HG03280 (cell line): ENCODE measurements around the gene RNF150.
A peak's percentile ranks its signal among the peaks of the same experiment; 100 is the strongest.

Source experiments
- ATAC-seq: cut with Tn5 transposase; IDR thresholded peaks from one replicate; pipeline ENCODE4 v1.9.1; 2021; ENCODE audit warnings: mild to moderate bottlenecking, moderate library complexity; ENCODE audit not compliant: unreplicated experiment

Gene RNF150

DNA sequence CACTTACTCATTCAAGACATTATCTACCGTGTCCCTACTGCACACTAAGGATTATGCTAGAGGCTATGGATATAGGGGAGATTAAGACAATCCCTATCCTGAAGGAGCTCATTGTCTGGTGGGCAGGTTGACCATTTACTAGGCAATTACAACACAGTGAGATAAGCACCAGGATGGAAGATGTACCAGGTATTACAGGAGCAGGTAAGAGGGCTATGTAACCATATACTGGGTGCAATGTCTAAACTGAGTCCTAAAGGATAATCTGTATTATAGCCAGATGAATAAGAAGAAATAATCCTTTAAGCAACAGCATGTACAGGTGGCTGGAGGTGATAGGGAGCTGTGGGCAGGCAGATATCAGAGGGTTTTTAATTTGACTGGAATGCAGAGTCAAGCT is 263.8 kb downstream of the RNF150 start:
- ATAC-seq, result no peak

DNA sequence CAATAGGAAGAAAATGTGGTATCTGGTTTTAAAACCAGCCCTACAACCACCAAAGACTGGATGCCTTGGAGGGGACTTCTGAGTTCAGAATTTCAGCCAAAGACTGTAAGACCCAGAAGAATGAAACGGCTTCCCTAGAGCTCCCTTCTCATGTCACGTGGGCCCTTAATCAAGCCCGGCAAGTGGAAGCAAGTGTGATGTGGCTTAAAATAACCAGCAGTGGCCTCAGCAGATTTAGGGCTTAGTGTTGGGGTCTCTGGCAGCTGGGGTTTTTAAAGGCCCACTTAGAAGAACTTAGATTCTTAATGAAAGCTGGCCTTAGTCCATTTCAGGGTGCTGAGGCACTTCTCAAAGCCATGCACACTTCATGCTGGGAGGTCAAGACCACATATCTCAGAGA is 265.9 kb downstream of the RNF150 start:
- ATAC-seq, result no peak

- no peak for ATAC-seq
Observed at GRCh38 chr4:140866492-140867005, 266.7 kb downstream of the RNF150 start.

GRCh38 chr4:140865253-140866217 is 267.7 kb downstream of the RNF150 start:
- no peak for ATAC-seq

DNA sequence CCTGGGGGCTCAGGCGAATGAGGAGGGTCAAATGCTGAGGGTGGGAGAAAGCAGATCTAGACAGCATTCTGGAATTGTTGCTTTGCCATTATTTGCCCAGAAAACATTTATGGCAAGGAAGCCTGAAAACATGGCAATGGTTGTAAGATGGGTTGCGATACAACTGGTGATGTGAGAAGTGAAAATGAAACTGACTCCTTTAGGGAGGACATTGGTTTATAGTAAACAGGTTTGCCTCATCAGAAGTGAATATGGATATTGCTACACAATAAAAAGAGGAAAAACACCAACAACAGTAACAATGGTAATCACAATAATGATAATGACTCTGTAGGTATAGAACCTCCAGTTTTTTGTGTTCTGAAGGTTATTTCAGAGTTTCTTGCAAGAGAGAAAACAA is 270.1 kb downstream of the RNF150 start:
- no peak for ATAC-seq

- no peak for ATAC-seq
Observed at GRCh38 chr4:140862177-140862442, 271.2 kb downstream of the RNF150 start.

- ATAC-seq, result peak; percentile 67
Observed at GRCh38 chr4:140861359-140862176, 271.7 kb downstream of the RNF150 start.

- no peak for ATAC-seq
Observed at GRCh38 chr4:140858897-140859296, 274.4 kb downstream of the RNF150 start.

DNA sequence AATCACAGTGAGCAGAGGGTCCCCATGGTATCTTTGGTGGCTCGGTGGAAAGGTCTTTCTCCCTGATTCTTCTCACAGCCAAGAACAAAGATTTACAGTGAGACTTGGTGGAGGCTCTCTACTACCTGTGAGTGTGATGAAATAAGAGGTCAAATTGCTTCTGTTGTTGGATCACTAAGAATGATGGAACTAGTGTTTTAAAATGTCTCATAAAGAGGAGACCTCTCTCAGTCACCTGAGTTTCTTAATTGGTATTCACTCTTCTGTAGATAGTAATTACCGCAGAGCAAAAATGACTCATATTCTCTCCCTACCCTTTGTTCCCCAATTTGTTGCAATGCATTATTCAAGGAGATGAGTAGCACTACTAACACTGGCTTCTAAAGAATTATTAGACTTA is 276.2 kb downstream of the RNF150 start:
- no peak for ATAC-seq

GRCh38 chr4:140856621-140857062 is 276.6 kb downstream of the RNF150 start:
- ATAC-seq, result no peak

DNA sequence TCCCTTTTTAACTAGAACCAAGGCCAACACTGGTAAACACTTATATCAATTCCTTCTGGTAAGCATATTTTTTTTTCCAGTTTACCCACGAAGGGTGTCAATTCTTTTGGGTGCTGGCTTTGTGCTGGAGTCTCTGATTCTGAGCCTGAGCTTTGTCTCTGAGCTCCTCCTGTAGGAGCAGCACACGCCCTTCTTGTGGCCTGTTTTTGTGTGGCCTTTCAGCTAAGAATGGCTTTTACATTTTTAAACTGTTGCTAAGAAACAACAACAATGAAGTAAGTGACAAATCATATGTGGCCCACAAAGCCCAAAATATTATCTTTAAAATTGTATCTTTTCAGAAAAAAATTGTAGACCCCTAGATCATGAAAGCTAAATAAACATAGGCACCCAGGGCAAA is 279.1 kb downstream of the RNF150 start:
- ATAC-seq, result no peak

DNA sequence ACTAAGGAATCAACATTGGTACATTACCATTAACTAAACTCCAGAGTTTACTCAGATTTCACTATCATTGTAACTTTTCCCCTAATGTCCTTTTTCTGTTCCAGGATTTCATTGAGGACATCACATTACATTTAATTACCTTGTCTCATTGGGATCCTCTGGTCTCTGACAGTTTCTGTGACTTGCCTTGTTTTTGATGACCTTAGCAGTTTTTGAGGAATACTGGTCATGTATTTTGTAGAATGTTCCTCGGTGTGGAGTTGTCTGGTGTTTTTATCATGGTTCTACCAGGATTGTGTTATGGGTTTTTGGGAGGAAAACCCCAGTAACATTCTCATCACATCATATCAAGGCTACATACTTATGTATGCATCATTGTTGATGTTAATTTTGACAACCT is 281.5 kb downstream of the RNF150 start:
- no peak for ATAC-seq

GRCh38 chr4:140851032-140851636 is 282.1 kb downstream of the RNF150 start:
- peak; percentile 86 for ATAC-seq

DNA sequence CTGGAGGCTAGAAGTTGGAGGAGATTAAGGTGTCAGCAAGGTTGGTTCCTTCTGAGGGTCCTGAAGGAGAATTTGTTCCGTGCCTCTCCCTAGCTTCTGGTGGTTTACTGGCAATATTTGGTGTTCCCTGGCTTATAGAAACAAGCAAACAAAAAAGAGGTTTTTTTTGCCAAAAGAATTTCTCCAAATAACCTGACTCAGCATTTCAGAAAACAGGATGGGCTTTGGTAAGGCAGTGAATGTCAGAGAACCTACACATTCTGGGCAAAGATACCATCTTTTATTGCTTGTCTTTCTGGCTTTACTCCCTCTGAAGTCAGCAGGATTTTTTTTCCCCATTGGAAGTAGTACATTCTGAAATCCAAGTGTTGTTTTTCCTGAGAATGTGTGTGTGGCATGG is 283.7 kb downstream of the RNF150 start:
- ATAC-seq, result no peak

GRCh38 chr4:140846736-140847135 is 286.5 kb downstream of the RNF150 start:
- ATAC-seq, result no peak

- ATAC-seq, result no peak
Observed at GRCh38 chr4:140844061-140844460, 289.2 kb downstream of the RNF150 start.

DNA sequence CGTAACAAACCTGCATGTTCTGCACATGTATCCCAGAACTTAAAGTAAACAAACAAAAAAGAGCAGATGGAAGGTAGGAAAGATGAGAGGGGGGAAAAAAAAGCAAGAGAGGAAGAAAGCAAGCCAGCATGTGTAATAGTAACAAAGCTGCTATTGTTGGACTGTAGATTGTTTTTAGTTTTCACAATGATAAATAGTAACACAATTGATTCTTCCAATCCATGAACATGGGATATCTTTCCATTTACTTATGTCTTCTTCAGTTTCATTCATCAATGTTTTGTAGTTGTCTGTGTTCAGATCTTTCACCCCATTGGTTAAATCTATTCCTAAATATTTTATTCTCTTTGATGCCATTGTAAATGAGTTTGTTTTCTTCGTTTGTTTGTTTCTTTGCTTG is 292.1 kb downstream of the RNF150 start:
- ATAC-seq, result no peak

GRCh38 chr4:140839888-140840790 is 293.1 kb downstream of the RNF150 start:
- no peak for ATAC-seq

GRCh38 chr4:140839406-140839805 is 293.9 kb downstream of the RNF150 start:
- no peak for ATAC-seq

DNA sequence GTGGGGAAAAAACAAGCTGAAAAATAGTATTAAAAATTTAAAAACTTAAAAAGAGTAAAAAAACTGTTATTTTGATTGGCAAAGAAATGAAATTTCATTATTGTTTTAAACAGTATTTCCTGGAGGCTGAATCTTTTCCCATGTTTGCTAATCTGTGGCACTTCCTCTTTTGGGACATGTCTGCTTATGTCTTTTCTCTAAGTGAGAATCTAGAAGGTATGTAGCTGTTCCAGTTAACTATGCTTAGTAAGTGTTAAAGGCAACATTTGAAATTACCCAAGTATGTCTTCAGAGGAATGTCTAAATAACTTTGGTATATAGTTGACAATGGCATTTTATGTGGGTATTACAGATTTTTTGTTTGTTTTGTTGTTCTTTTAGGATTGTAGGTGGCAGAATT is 295.5 kb downstream of the RNF150 start:
- ATAC-seq, result no peak
